GM19455 (cell line): ENCODE data around the gene HOXC4.
"Not testable (repeated sequence)": the region's sequence is repeated elsewhere in the genome, so short reads cannot be mapped to it uniquely, and the experiment has no call there.

Experiments used
- ATAC-seq: cut with Tn5 transposase; IDR thresholded peaks from one replicate; pipeline ENCODE4 v1.9.1; 2021; ENCODE audit not compliant: unreplicated experiment

HOXC4 gene

GRCh38 chr12:54039417-54040147, 14.1 kb upstream of the HOXC4 start:
- no peak for ATAC-seq

GRCh38 chr12:54040148-54040494, 13.5 kb upstream of the HOXC4 start:
- ATAC-seq: no peak

DNA sequence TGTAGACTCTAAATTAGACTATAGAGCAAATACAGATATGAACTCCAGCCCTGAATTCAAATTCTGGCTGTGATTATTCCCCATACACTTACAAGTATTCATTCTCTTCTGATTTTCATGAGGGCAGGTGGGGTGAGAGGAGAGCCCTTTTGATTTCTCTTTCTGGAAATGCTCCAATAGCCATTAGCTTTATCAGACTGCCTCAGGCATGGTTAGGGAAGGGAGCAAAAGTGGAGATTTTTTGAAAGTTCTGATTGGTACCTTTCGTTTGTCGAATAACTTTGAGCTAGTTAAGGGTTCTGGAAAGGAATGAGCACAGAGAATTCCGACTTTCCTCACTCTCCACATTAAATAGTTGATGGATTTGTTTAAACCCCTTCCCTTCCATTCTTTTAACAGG, 13.0 kb upstream of the HOXC4 start:
- ATAC-seq: no peak

GRCh38 chr12:54041097-54041690, 12.4 kb upstream of the HOXC4 start:
- ATAC-seq: no peak

DNA sequence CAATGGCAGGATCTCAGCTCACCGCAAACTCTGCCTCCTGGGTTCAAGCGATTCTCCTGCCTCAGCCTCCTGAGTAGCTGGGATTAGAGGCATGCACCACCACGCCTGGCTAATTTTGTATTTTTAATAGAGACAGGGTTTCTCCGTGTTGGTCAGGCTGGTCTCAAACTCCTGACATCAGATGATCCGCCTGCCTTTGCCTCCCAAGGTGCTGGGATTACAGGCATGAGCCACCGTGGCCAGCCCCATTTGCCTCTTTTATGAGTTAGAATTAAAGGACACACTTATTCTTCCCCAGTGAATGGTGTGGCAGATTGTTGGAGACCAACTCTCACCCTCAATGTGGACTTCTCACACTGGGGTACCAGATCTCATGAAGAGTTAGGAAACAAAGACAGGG, 11.6 kb upstream of the HOXC4 start:
- not testable (repeated sequence) for ATAC-seq

- ATAC-seq: no peak
Measured at GRCh38 chr12:54042970-54043853, 10.4 kb upstream of the HOXC4 start.

- no peak for ATAC-seq
Measured at GRCh38 chr12:54044425-54045103, 9.1 kb upstream of the HOXC4 start.

- ATAC-seq: no peak
Measured at GRCh38 chr12:54045401-54045800, 8.2 kb upstream of the HOXC4 start.

GRCh38 chr12:54045868-54046521, 7.6 kb upstream of the HOXC4 start:
- no peak for ATAC-seq

GRCh38 chr12:54046809-54047159, 6.9 kb upstream of the HOXC4 start:
- ATAC-seq: no peak

DNA sequence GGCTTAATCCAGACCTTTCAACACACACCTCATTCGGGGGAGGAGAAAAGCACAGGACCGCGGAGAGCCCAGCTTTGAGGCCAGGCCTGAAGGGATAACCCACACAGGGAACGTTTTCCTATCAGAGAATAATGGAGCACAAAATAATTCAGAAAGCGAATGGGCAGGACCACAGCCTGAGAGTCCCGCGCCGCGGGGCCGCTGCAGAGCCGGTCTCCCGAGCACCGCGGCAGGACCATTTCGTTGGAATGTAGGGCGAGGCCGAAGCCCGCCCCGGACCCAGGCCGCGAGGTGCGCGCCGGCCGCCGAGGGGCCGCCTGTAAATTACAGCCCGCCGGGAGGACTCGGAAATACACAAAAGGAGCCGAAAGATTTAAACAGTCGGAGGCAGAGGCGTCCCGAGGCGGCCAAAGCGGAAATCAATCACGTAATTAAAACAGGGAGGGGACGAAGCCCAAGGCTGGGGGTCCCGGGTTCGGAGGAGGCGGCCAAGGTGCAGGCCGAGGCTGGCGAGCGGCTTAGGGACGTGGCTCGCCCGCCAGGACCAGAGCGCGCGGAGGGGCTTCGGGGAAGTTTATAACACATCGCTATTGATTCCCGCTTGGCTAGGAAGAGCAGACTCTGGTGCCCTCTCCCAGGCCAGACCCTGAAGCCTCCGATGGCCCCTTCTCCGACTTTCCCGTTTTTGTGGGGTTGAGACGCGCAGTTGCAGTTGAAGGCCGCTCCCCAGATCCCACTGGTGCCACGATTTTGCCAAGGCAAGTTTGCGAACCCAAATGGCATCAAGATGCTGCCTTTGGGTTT, 6.3 kb upstream of the HOXC4 start:
- ATAC-seq: no peak

- no peak for ATAC-seq
Measured at GRCh38 chr12:54047964-54048303, 5.7 kb upstream of the HOXC4 start.

GRCh38 chr12:54048406-54049093, 5.1 kb upstream of the HOXC4 start:
- no peak for ATAC-seq

GRCh38 chr12:54049108-54049507, 4.5 kb upstream of the HOXC4 start:
- no peak for ATAC-seq

DNA sequence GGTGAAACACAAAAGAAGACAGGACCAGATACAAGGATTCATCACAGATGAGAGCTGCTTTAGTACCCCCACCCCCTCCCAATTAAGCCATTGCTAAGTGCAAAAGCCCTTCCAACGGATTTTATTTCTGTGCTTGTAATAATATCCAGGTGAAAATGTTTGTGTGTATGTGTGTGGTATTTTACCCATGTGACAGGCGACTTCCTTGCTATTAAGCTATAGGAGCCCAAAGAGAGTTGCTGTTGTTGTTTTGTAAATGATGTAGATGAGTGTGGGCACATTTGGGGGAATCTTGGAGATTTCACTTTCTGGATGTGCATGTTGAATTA, 3.2 kb upstream of the HOXC4 start:
- ATAC-seq: no peak

GRCh38 chr12:54051026-54051842, 2.4 kb upstream of the HOXC4 start:
- ATAC-seq: no peak

GRCh38 chr12:54051874-54052437, 1.7 kb upstream of the HOXC4 start:
- ATAC-seq: no peak

DNA sequence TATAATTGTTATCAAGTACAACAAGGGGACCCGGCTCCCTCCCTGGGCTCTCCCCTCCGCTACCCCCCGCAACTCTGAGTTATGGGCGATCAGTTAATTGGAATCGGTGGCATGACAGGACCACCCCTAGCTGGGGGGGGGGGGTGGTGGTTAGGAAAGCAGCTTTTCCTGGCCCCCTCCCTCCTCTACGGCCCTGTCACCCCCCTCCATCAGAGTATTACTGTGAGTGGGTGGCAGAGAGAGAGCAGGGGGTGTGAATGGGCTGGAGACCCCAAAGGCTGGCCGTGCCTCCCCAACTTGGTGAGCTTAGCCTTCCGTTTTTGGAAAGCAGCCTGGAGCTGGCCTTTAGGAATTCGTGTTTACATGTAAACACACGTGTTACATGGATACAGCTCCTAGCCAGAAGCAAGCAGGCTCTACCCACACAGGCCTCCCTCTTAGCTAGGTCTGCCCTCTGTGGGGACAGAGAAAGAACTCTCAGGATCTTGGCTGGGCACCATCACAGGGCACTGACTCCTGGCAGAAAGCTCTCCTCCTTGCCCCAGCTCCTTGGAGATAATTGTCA, 1.1 kb upstream of the HOXC4 start:
- no peak for ATAC-seq
